ENCODE data around the gene SH3RF3. TPM values are rescaled to one million over a fixed set of nuclear protein-coding genes. Genes with fewer than 3 reads are reported as not detected.

SH3RF3 gene
- total RNA-seq, 2 donors from 2014 or later, result 1.5 to 1.8 TPM

DNA sequence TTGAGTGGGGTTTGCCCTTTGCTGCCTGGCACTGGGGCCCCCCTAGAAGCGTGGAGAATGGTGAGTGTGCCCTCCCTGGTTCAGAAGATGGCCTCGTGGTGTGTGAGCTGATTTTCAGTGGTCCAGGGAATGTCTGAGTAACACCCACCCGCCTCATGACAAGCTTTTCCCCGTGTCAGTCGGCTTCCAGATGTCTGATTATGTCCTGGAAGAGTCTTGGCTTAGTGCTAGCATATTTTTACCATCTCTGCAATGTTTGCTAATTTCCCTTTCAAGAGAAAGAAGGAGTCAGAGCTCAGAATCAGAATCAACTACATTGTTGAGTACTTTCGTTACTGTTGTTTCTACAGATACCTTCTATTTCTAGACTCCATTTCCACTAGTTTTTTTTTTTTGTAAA lies 270.1 kb downstream of the SH3RF3 start:
- Histone ChIP-seq H3K9ac (ENCODE audit: extremely low read depth, low read length, poor library complexity, severe bottlenecking) (no peak overlapping the region), H3K36me3 (ENCODE audit: control insufficient read depth, insufficient read depth, low read length) (no peaks in the 10 kb centered on the region), H3K27ac (ENCODE audit: low read depth, low read length) (no peak overlapping the region), H3K4me1 (ENCODE audit: control insufficient read depth, insufficient read depth, low read length) (no peaks in the 10 kb centered on the region), H3K27me3 (ENCODE audit: control insufficient read depth, insufficient read depth, low read length, poor library complexity, severe bottlenecking) (no peaks in the 10 kb centered on the region), H3K9me3 (ENCODE audit: control insufficient read depth, low read length) (no peaks in the 10 kb centered on the region), H3K4me3 (ENCODE audit: low read length) (no peak overlapping the region)
- H3K27me3 Mint-ChIP-seq (ENCODE audit: insufficient read depth), result no peaks in the 10 kb centered on the region
- H3K9me3 Mint-ChIP-seq, result no peaks in the 10 kb centered on the region
- H3K4me3 Mint-ChIP-seq, result no peak overlapping the region
- DNase-seq, result no peak
- no peak overlapping the region for H3K27ac Mint-ChIP-seq
- TF ChIP-seq, protein P1, sequence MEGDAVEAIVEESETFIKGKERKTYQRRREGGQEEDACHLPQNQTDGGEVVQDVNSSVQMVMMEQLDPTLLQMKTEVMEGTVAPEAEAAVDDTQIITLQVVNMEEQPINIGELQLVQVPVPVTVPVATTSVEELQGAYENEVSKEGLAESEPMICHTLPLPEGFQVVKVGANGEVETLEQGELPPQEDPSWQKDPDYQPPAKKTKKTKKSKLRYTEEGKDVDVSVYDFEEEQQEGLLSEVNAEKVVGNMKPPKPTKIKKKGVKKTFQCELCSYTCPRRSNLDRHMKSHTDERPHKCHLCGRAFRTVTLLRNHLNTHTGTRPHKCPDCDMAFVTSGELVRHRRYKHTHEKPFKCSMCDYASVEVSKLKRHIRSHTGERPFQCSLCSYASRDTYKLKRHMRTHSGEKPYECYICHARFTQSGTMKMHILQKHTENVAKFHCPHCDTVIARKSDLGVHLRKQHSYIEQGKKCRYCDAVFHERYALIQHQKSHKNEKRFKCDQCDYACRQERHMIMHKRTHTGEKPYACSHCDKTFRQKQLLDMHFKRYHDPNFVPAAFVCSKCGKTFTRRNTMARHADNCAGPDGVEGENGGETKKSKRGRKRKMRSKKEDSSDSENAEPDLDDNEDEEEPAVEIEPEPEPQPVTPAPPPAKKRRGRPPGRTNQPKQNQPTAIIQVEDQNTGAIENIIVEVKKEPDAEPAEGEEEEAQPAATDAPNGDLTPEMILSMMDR (conservative IDR thresholded peaks at IDR 0.05), result no peak
- no peaks in the 10 kb centered on the region for H3K4me1 Mint-ChIP-seq
- no peaks in the 10 kb centered on the region for H3K36me3 Mint-ChIP-seq (ENCODE audit: low read depth)
- WGBS, 2 experiments (ENCODE audit: insufficient coverage in 1 of 2, insufficient read length in 1 of 2), result 93 to 94% methylated on average over 5 to 6 of the region's 6 CpGs

DNA sequence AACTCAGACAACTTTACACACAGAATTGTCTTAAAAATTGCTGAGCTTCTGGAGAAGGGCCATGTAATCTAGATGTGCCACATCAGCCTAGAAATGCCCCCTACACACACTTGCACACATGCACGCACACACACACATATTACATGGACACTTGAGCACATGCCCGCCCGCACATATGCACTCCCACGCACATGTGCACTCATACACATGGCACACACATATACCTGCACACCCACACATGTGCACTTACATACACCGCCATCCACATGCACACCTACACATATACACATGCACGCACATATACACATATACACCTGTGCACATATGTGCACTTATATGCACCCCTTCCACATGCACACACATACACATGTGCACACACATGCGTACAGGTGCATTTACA lies 271.1 kb downstream of the SH3RF3 start:
- H3K4me1 Mint-ChIP-seq, result no peaks in the 10 kb centered on the region
- H3K27ac Mint-ChIP-seq, result no peak overlapping the region
- no peak overlapping the region for H3K9ac ChIP-seq (ENCODE audit: extremely low read depth, low read length, poor library complexity, severe bottlenecking)

DNA sequence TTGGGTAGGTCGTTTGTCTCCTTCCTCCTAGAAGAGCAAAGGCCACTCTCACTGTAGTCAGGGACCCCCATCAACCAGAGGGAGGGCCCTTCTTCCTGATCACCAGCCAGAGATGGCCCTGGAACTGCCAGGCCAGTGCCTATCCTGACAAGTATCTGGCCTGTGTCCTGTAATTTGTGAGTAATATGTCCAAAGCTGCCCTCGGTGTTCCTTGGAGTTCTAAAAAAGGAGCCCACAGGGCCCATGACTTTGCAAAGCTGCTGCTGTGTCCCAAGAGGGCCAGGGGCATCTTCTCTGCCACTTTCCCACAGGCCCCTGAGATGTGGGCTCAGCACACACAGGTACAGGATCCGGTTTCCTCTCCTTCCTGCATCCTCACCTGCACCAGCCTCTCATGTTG lies 272.4 kb downstream of the SH3RF3 start:
- no peaks in the 10 kb centered on the region for H3K4me1 ChIP-seq (ENCODE audit: control insufficient read depth, insufficient read depth, low read length)
- TF ChIP-seq, protein P1 (conservative IDR thresholded peaks at IDR 0.05), result no peak
- H3K4me3 ChIP-seq (ENCODE audit: low read length), result no peak overlapping the region
- no peaks in the 10 kb centered on the region for H3K36me3 Mint-ChIP-seq (ENCODE audit: low read depth)
- no peaks in the 10 kb centered on the region for H3K27me3 Mint-ChIP-seq (ENCODE audit: insufficient read depth)
- no peak for DNase-seq
- H3K9me3 ChIP-seq (ENCODE audit: control insufficient read depth, low read length), result no peaks in the 10 kb centered on the region
- no peak overlapping the region for H3K9ac ChIP-seq (ENCODE audit: extremely low read depth, low read length, poor library complexity, severe bottlenecking)
- 85 to 86% methylated on average over 3 of the region's 3 CpGs for WGBS, 2 experiments (ENCODE audit: insufficient coverage in 1 of 2, insufficient read length in 1 of 2)
- no peak overlapping the region for H3K4me3 Mint-ChIP-seq
- H3K27ac ChIP-seq (ENCODE audit: low read depth, low read length), result no peak overlapping the region
- H3K27ac Mint-ChIP-seq, result no peak overlapping the region
- no peaks in the 10 kb centered on the region for H3K36me3 ChIP-seq (ENCODE audit: control insufficient read depth, insufficient read depth, low read length)
- no peaks in the 10 kb centered on the region for H3K27me3 ChIP-seq (ENCODE audit: control insufficient read depth, insufficient read depth, low read length, poor library complexity, severe bottlenecking)
- H3K4me1 Mint-ChIP-seq, result no peaks in the 10 kb centered on the region
- H3K9me3 Mint-ChIP-seq, result no peaks in the 10 kb centered on the region

More for the DNA sequence above, 271.1 kb downstream of the SH3RF3 start:
- Histone ChIP-seq H3K27ac (ENCODE audit: low read depth, low read length) (no peak overlapping the region), H3K4me1 (ENCODE audit: control insufficient read depth, insufficient read depth, low read length) (no peaks in the 10 kb centered on the region), H3K9me3 (ENCODE audit: control insufficient read depth, low read length) (no peaks in the 10 kb centered on the region), H3K4me3 (ENCODE audit: low read length) (no peak overlapping the region), H3K27me3 (ENCODE audit: control insufficient read depth, insufficient read depth, low read length, poor library complexity, severe bottlenecking) (no peaks in the 10 kb centered on the region), H3K36me3 (ENCODE audit: control insufficient read depth, insufficient read depth, low read length) (no peaks in the 10 kb centered on the region)
- H3K27me3 Mint-ChIP-seq (ENCODE audit: insufficient read depth), result no peaks in the 10 kb centered on the region
- H3K4me3 Mint-ChIP-seq, result no peak overlapping the region
- no peaks in the 10 kb centered on the region for H3K36me3 Mint-ChIP-seq (ENCODE audit: low read depth)
- TF ChIP-seq, protein P1 (conservative IDR thresholded peaks at IDR 0.05), result no peak
- no peaks in the 10 kb centered on the region for H3K9me3 Mint-ChIP-seq
- DNase-seq, result no peak
- WGBS, 2 experiments (ENCODE audit: insufficient coverage in 1 of 2, insufficient read length in 1 of 2), result 87 to 92% methylated on average over 6 to 7 of the region's 7 CpGs
